Measurements from ENCODE around the gene SPIRE1.

Gene SPIRE1

DNA sequence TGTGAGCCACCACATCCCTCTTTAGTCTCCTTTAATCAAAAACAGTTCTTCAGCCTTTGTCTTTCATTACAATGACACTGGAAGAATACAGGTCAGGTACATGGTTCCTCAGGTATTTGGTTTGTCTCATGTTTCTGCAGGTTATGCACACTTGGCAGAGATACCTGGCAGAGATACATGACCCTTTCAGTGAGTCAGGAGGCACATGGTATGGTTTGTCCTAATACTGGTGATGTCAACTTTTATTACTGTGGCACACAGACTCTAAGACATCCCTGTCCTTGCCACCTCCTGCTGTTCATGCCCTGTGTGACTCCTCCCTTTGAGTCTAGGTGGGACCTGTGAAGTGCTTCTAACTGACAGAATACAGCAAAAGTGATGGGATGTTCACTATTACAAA, 58.4 kb downstream of the SPIRE1 start:
- TF ChIP-seq POLR2A (IDR thresholded peaks at IDR 0.05; ENCODE audit: low read length) (no peak), GATA1 (IDR thresholded peaks at IDR 0.05; ENCODE audit: low read depth, low read length) (no peak)
- no peak for DNase-seq

DNA sequence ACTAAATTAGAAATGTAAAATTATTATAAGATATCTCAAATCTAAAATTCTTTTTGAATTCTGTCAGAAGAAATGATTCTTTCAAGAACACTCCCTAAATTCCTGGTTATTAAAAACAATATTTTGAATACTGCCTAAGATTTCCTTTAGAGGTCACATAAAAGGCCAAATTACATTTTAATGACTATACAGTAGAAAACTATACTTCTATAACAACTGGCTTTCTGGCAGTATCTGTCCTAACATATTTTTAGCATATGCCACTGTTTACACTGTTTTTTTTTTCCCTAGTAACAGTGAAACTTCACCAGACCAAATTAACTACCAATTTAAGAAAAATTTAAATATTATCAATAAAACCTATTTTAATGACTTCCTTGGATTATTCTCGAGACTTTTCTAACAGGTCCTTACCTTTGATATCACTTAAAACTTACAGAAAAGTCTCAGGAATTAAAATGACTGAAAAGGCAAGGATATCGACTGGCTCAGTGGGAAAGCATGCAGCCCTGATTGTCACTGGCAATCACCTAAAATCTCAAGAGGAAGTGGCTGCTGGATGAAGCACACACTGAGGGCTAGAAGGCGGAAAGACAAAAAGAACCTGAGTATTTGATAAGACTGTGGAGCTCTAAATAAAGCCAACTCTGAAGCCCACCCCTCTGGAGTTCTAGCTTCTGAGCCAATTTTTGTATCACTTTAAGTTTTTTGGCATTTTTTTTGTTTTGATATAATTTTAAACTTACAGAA, 59.6 kb downstream of the SPIRE1 start:
- no peak for DNase-seq
- TF ChIP-seq GATA1 (IDR thresholded peaks at IDR 0.05; ENCODE audit: low read depth, low read length): no peak
- no peak for TF ChIP-seq POLR2A (IDR thresholded peaks at IDR 0.05; ENCODE audit: low read length)

DNA sequence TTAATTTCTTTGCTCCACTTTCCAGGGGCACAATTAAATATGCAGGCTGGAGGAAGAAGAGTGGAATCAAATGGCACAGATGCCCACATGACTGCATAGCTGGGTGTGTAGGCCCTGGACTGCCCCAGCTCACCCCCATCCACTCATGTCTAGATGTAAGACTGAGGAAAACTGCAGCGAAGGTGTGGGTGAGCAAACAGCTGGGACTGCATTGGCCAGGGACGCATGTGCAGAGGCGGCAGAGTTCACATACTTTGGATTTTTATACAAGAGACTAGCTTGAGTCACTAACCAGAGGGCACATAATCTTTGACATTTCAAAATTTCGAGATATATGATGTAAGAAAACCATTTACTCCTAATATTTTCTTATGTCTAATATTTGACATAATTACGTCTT, 60.1 kb downstream of the SPIRE1 start:
- no peak for DNase-seq
- TF ChIP-seq GATA1 (IDR thresholded peaks at IDR 0.05; ENCODE audit: low read depth, low read length) (no peak), POLR2A (IDR thresholded peaks at IDR 0.05; ENCODE audit: low read length) (no peak)

DNA sequence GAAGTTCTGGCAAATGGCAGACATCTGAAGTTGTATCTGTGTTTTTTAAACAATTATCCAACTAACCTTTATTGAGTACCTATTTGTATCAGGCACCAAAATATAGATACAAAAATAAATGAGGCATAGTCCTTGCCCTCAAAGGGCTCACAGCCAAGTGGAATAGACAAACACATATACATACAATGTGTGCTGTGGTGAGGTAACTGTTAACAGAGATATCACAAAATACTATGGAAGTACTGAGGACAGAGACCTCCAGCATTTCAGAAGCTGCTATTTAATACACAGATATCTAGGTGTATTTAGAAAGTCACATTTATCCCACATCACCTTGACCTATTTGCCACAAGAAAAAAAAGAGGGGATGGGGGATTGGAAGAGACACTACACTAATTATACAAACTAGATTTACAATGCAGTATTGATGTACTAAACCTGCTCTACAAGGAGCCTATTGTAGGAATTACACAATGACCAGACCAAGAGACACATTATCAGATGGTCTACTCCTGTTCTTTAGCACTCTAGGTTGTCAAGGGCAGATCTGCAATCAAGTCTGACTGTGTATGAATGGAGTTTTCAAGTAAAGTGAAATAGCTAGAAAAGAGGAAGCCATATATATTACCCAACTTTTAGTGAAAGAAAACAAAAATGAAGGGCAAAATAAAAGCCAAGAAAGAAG, 62.2 kb downstream of the SPIRE1 start:
- TF ChIP-seq GATA1 (IDR thresholded peaks at IDR 0.05; ENCODE audit: low read depth, low read length) (no peak), POLR2A (IDR thresholded peaks at IDR 0.05; ENCODE audit: low read length) (no peak)
- no peak for DNase-seq

DNA sequence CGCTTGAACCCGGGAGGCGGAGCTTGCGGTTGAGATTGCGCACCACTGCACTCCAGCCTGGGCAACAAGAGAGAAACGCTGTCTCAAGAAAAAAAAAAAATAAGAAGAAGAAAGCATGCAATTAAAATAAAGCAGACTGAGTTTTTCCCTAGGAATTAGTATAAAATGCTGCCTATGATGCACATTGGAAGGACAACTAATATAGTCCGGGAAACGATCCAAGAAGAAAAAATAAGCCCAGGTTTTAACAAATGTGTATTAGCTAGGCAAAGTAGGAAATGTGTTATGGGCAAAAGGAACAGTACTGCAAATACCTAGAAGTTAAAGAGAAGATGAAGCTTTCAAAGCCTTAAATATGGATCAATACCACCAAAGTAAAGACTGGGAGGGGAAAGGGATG, 64.0 kb downstream of the SPIRE1 start:
- no peak for DNase-seq

DNA sequence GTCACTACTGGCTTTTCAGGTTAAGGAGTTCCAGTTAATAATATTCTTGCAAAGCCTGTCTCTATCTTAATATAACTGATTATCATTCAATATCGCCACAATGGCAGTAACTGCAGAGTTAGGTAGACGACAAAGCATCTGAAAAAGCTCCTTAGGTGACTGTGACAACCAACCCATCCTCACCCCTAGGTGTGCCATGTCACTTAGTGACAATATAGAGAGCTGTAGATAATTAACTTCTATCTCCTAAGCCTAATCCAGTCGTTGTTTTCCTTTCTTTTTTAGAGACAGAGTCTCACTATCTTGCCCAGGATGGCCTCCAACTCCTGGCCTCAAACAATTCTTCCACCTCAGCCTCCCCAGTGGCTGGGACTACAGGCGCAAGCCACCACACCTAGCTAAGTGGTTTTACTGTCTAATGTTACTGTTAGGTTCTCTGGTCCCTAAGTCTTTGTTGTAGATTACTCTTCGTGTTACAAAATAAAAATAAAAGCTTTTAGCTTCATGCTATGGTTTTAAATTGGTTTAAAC, 65.2 kb downstream of the SPIRE1 start:
- TF ChIP-seq POLR2A (IDR thresholded peaks at IDR 0.05; ENCODE audit: low read length) (no peak), GATA1 (IDR thresholded peaks at IDR 0.05; ENCODE audit: low read depth, low read length) (no peak)
- DNase-seq: no peak

More for the DNA sequence above, 64.0 kb downstream of the SPIRE1 start:
- TF ChIP-seq GATA1 (IDR thresholded peaks at IDR 0.05; ENCODE audit: low read depth, low read length): no peak
- TF ChIP-seq POLR2A (IDR thresholded peaks at IDR 0.05; ENCODE audit: low read length): no peak

DNA sequence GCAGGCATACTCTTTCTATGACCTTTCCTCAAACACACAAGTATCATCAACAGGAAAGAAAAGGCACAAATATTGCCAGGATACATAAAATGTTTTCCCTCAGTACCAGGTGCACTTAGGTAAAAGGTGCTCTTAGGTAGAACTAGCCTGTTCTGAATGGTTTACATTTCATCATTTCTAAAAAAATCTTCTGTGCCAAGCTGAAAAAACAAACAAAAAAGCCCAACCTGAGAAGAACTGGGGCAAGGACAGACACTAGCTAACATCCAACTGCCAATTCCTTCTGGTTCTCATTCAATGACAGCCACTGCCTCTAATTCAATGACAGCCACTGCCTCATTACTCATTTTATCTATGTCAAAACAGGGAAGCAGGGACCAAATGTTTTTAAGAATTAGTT, 68.5 kb downstream of the SPIRE1 start:
- no peak for TF ChIP-seq GATA1 (IDR thresholded peaks at IDR 0.05; ENCODE audit: low read depth, low read length)
- no peak for TF ChIP-seq POLR2A (IDR thresholded peaks at IDR 0.05; ENCODE audit: low read length)
- DNase-seq: no peak

DNA sequence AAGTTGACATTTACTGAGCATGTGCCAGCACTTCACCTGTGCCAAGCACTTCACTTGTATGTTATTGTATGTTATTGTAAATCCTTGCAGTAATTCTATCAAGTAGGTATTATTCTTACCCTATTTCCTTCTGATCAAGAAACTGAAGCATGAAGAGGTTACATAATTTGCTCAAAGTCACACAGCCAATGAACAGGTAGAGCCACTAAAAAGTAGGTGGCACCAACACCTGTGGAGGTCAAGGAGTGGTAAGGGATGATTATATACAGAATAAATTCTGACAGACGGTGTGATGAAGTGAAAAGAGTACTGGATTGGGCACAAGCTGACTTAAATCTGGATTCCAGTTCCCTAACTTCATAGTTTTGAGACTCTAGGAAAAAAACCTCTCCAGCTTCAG, 71.0 kb downstream of the SPIRE1 start:
- TF ChIP-seq GATA1 (IDR thresholded peaks at IDR 0.05; ENCODE audit: low read depth, low read length) (no peak), POLR2A (IDR thresholded peaks at IDR 0.05; ENCODE audit: low read length) (no peak)
- DNase-seq: no peak

DNA sequence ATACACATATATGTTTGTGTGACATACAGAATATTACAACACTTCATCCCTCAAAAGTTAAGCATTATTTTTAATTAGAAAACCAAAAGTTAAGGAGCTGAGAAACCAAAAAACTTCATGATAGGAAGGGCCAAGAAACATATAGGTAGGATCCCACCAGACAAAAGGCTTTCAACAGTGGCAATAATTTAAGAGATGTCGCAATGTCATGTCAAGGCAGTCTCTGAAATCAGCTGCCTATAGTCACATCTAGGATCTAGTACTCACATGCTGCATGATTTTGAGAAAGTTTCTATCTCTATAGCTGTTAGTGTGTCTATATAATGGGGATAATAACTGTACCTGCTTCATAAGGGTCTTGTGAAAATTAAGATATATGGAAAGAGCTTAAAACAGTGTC, 72.7 kb downstream of the SPIRE1 start:
- no peak for DNase-seq
- TF ChIP-seq GATA1 (IDR thresholded peaks at IDR 0.05; ENCODE audit: low read depth, low read length): no peak
- TF ChIP-seq POLR2A (IDR thresholded peaks at IDR 0.05; ENCODE audit: low read length): no peak

DNA sequence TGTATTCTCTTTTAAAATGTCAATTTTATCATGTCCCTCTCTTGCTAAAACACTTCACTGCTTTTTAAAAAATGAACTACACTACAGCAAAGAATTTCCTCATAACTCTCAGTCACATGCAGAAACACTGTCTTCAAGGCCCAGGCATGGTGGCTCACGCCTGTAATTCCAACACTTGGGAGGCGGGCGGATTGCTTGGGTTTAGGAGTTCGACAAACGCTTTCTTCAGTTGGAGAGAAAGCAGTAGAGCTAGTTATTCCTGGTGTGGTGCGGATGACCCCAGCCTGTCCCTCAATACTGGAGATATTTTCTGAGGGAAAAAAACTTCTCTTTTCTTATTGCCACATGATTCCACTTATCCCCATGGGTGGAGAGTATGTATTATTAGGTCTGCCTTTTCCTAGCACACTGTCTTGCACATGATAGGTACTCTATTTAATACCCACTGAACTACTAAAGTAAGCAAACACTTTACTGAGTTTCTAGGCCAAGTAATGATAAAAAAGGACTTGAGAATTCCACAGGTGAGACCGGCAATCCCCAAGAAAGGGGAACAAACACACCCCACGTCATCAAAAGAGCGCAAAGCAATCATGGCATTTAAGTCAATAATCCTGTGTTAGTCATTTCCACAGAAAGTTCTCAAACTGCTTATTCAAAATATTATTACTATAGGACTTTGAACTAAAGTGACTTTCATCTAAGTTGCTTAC, 77.1 kb downstream of the SPIRE1 start:
- DNase-seq: no peak
- TF ChIP-seq POLR2A (IDR thresholded peaks at IDR 0.05; ENCODE audit: low read length): no peak
- TF ChIP-seq GATA1 (IDR thresholded peaks at IDR 0.05; ENCODE audit: low read depth, low read length): no peak

DNA sequence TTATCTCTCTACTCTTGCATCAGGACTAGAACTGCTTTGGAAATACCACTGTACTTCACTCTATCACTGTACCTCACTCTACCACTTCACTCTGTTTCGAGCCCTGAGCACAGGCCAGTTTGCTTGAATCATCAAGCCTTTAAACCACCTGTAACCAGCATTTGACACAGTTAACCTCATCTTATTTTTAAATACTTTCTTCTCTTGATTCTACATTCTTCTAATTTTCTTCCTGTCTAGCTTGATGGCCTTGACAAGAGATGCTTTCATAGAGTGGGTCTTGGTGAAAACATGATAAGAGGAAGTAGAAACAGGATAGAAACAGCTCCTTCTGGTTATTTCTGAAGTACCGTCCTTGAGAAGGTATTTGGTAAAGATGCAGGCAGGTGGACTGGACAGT, 78.1 kb downstream of the SPIRE1 start:
- TF ChIP-seq GATA1 (IDR thresholded peaks at IDR 0.05; ENCODE audit: low read depth, low read length) (no peak), POLR2A (IDR thresholded peaks at IDR 0.05; ENCODE audit: low read length) (no peak)
- DNase-seq: no peak

DNA sequence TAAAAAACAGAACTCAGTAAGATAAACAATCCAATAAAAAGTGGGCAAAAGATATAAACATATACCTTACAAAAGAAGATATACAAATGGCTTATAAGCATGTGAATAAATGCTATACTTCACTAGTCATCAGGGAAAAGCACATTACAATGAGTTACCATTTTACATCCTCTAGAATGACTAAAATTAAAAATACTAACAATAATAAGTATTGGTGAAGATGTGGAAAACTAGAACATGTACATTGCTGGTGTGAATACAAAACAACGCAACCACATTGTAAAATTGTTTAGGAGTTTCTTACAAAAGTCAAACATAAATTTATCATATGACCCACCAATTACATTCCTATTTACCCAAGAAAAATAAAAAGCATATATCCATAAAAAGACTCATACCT, 80.1 kb downstream of the SPIRE1 start:
- no peak for TF ChIP-seq GATA1 (IDR thresholded peaks at IDR 0.05; ENCODE audit: low read depth, low read length)
- TF ChIP-seq POLR2A (IDR thresholded peaks at IDR 0.05; ENCODE audit: low read length): no peak
- DNase-seq: no peak

DNA sequence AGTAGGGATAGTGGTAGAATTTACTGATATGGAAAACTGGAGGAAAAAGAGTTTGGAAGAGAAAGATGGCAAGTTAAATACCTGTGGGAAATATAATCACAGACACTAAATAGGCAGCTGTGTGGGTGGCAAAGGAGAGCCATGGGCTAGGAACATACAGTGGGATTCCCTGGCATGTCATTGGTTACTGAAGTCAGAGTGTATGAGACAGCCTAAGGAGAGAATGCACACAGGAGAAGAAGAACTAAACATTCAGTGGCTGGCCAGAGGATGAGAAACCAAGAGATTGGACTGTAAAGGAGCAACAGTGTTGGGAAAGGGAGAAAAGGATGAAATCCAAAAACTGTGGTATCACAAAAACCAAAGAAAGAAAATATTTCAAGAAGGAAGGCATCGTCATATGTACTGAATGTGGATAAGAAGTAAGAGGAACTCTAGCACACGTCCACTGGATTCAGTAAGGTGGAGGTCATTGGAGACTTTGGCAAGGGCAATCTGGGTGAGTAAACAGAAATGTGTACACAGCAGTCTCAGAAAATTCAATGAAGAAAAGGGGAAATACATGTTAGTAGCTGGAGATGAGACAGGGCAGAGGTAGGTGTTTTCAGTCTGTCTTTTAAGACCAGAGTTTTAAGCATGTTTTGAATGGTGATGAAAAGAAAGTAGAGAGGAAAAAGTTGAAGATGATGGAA, 83.3 kb downstream of the SPIRE1 start:
- TF ChIP-seq POLR2A (IDR thresholded peaks at IDR 0.05; ENCODE audit: low read length) (no peak), GATA1 (IDR thresholded peaks at IDR 0.05; ENCODE audit: low read depth, low read length) (no peak)
- DNase-seq: no peak

DNA sequence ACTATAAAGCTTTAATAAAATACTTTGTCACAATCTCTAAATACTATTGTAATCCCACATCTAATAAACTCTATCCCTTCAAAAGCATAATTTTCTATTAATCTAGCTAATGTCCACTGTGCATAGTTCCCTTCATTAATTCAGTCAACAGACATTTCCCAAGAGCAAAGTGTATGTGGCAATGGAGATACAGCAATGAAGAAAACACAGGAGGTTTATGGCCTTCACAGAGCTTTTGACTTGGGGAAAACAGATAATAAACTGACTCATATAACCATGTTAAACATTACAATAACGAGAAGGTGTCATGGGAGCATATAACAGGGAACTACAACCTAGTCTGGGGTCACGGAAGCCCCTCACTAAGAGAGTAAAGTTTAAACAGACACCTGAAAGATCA, 86.3 kb downstream of the SPIRE1 start:
- no peak for DNase-seq
- TF ChIP-seq POLR2A (IDR thresholded peaks at IDR 0.05; ENCODE audit: low read length) (no peak), GATA1 (IDR thresholded peaks at IDR 0.05; ENCODE audit: low read depth, low read length) (no peak)

Measured in erythroblast (primary cell).